NCI-H187 (cell line): ENCODE data around the gene LHX6.

Experiments used
- DNase-seq, 2 experiments: peaks; one replicate each; lab custom pipeline; 2025; lab: John Stamatoyannopoulos, UW

LHX6 gene

GRCh38 chr9:122228568-122229484, at the start of gene LHX6:
Gene LHX6, minus strand, starts transcription at chr9:122228957. Its CDS starts 217 bp downstream, at chr9:122228740.
- DNase-seq = no peak

GRCh38 chr9:122277285-122277897, 48.6 kb upstream of the LHX6 start:
- no peak for DNase-seq

GRCh38 chr9:122276096-122276495, 47.3 kb upstream of the LHX6 start:
- DNase-seq = no peak

- DNase-seq = no peak
Measured at GRCh38 chr9:122274055-122274454, 45.3 kb upstream of the LHX6 start.

- DNase-seq = no peak
Measured at GRCh38 chr9:122268041-122268814, 39.5 kb upstream of the LHX6 start.

GRCh38 chr9:122265149-122265915, 36.6 kb upstream of the LHX6 start:
- no peak for DNase-seq

- DNase-seq = peak; percentile 49 to 51
Measured at GRCh38 chr9:122264360-122265148, 35.8 kb upstream of the LHX6 start, which contains the start of the genes MRRF and RBM18. Gene MRRF, plus strand, starts transcription at chr9:122264882. Its CDS starts 6,010 bp downstream, at chr9:122270892. Gene RBM18, minus strand, starts transcription at chr9:122264840. Its CDS starts 3,348 bp downstream, at chr9:122261492.

- DNase-seq = no peak
Measured at GRCh38 chr9:122263699-122264349, 35.1 kb upstream of the LHX6 start.

GRCh38 chr9:122262073-122262472, 33.3 kb upstream of the LHX6 start:
- DNase-seq = no peak

GRCh38 chr9:122261469-122261881, 32.7 kb upstream of the LHX6 start:
- DNase-seq = peak; percentile 47 to 73

- DNase-seq = no peak
Measured at GRCh38 chr9:122258886-122259415, 30.2 kb upstream of the LHX6 start.

- DNase-seq = no peak
Measured at GRCh38 chr9:122256206-122256605, 27.4 kb upstream of the LHX6 start.

GRCh38 chr9:122254761-122255160, 26.0 kb upstream of the LHX6 start:
- no peak for DNase-seq

- no peak for DNase-seq
Measured at GRCh38 chr9:122252796-122253195, 24.0 kb upstream of the LHX6 start.

- no peak for DNase-seq
Measured at GRCh38 chr9:122251351-122251750, 22.6 kb upstream of the LHX6 start.

- DNase-seq = no peak
Measured at GRCh38 chr9:122248448-122248865, 19.7 kb upstream of the LHX6 start.

- no peak for DNase-seq
Measured at GRCh38 chr9:122246666-122247065, 17.9 kb upstream of the LHX6 start.

- no peak for DNase-seq
Measured at GRCh38 chr9:122244349-122244748, 15.6 kb upstream of the LHX6 start.

GRCh38 chr9:122239722-122240121, 11.0 kb upstream of the LHX6 start:
- DNase-seq = no peak

GRCh38 chr9:122236681-122237080, 7.9 kb upstream of the LHX6 start:
- no peak for DNase-seq
